VCaP (cell line): ENCODE measurements around the gene ZMIZ2.
"Not testable (repeated sequence)": the region's sequence is repeated elsewhere in the genome, so short reads cannot be mapped to it uniquely, and the experiment has no call there.

Experiments
- H3K27ac ChIP-seq: fragments of 450-650 bp; 2 replicates; pipeline ENCODE4 v1.5.1; 2017
- TF ChIP-seq, protein P1 (sequence below): fragments of 450-650 bp; conservative IDR thresholded peaks from 2 replicates; pipeline ENCODE4 v1.5.1; 2017; ENCODE audit warnings: mild to moderate bottlenecking, moderate library complexity

The ZMIZ2 gene, protein sequence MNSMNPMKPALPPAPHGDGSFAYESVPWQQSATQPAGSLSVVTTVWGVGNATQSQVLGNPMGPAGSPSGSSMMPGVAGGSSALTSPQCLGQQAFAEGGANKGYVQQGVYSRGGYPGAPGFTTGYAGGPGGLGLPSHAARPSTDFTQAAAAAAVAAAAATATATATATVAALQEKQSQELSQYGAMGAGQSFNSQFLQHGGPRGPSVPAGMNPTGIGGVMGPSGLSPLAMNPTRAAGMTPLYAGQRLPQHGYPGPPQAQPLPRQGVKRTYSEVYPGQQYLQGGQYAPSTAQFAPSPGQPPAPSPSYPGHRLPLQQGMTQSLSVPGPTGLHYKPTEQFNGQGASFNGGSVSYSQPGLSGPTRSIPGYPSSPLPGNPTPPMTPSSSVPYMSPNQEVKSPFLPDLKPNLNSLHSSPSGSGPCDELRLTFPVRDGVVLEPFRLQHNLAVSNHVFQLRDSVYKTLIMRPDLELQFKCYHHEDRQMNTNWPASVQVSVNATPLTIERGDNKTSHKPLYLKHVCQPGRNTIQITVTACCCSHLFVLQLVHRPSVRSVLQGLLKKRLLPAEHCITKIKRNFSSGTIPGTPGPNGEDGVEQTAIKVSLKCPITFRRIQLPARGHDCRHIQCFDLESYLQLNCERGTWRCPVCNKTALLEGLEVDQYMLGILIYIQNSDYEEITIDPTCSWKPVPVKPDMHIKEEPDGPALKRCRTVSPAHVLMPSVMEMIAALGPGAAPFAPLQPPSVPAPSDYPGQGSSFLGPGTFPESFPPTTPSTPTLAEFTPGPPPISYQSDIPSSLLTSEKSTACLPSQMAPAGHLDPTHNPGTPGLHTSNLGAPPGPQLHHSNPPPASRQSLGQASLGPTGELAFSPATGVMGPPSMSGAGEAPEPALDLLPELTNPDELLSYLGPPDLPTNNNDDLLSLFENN

DNA sequence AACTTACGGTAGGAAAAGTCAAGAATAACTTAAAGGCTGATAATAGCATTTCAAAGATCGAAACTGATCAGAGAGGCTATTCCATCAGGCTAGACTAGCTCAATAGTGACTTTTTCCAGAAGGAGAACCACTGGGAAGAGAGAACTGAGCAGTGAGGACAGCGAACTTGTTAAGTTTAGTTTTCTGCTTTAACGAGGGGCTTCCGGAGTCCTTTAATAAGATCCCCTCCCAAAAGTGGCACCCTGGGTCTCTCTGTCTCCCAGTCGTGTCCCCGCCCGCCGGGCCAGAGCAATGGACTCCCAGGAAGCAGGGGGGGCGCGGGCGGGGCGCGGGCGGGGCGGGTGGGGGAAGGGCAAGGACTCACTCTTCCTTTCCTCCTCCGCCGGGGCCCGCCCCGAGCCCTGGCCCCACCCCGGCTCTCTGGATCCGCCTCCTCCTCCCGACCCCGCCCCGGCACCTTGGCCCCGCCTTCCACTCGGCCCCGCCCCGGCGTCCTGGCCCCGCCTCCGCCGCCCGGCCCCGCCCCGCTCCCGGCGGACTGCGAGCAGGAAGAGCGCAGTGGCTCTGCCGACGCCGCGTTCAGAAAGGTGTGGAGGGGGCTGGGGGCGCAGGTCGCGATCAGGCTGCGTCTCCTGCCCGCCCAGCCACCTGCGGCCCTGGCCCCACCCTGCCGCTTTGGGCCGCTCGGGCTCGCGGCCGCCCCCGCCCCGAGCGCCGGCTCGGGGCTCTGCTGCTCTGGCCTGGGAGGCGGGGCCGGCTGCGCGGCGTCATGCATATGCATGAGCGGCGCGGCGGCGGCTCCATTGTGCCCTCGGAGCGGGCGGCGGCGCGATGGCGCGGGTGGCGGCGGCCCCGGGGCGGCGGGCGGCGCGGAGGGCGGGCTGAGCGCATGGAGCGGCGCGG, at the start of gene ZMIZ2:
Gene ZMIZ2, plus strand, starts transcription at position 803 of the 903 bp plus-strand sequence. CDS start 7,403 bp downstream, outside the sequence.
- H3K27ac ChIP-seq = peak within 1 kb of the TSS; percentile 90
- TF ChIP-seq, protein P1, sequence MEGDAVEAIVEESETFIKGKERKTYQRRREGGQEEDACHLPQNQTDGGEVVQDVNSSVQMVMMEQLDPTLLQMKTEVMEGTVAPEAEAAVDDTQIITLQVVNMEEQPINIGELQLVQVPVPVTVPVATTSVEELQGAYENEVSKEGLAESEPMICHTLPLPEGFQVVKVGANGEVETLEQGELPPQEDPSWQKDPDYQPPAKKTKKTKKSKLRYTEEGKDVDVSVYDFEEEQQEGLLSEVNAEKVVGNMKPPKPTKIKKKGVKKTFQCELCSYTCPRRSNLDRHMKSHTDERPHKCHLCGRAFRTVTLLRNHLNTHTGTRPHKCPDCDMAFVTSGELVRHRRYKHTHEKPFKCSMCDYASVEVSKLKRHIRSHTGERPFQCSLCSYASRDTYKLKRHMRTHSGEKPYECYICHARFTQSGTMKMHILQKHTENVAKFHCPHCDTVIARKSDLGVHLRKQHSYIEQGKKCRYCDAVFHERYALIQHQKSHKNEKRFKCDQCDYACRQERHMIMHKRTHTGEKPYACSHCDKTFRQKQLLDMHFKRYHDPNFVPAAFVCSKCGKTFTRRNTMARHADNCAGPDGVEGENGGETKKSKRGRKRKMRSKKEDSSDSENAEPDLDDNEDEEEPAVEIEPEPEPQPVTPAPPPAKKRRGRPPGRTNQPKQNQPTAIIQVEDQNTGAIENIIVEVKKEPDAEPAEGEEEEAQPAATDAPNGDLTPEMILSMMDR = no peak

DNA sequence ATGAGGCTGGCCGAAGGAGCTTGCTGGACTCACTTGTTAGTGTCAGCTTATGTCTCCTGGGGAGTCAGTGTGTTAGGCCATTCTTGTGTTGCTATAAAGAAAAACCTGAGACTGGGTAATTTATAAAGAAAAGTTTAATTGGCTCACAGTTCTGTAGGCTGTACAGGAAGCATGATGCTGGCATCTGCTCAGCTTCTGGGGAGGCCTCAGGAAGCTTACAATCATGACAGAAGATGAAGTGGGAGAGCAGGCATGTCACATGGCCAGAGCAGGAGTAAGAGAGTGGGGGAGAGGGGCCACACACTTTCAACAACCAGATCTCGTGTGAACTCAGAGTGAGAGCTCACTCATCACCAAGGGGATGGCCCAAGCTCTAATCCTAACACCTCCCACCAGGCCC, 49.0 kb upstream of the ZMIZ2 start:
- H3K27ac ChIP-seq = not testable (repeated sequence)

DNA sequence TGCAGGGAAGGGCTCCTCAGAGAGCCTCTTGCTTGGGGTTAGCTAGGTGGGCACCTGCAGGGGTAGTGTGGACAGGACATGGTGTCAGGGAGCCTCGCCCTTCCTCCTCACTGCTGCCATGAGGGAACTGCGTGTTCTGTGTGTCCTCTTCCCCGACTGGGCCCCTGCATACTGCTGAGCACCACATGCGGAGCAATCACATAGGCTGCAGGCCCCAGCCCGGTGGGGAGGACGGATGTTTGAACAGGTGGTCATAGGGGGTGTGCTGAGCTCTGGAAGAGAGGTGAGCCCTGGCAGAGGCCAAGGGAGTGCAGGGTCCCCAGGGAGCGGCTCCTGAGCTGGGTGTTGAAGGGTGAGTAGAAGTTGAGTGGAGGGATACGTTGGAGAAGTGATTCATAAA, 48.3 kb upstream of the ZMIZ2 start:
- TF ChIP-seq, protein P1 = no peak

DNA sequence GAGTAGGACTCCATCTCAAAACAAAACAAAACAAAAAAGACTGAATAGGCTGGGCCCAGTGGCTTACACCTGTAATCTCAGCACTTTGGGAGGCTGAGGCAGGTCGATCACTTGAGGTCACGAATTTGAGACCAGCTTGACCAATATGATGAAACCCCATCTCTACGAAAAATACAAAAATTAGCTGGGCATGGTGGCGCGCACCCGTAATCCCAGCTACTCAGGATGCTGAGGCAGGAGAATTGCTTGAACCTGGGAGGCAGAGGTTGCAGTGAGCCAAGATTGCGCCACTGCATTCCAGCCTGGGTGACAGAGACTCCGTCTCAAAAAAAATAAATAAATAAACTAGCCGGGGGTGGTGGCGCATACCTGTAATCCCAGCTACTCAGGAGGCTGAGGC, 45.3 kb upstream of the ZMIZ2 start:
- not testable (repeated sequence) for H3K27ac ChIP-seq

More for the DNA sequence above, 48.3 kb upstream of the ZMIZ2 start:
- H3K27ac ChIP-seq = no peak overlapping the region

DNA sequence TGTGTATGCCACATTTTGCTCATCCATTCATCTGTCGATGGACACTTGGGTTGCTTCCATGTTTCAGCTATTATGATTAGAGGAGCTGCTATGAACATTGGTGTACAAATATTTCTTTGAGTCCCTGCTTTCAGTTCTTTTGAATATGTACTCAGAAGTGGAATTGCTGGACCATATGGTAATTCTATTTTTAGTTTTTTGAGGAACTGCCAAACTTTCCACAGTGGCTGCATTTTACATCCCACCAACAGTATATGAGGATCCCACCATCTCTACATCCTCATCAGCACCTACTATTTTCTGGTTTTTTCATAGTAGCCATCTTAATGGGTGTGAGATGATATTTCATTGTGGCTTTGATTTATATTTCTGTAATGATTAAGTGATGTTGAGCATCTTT, 44.7 kb upstream of the ZMIZ2 start:
- TF ChIP-seq, protein P1 = no peak
- H3K27ac ChIP-seq = no peak overlapping the region

DNA sequence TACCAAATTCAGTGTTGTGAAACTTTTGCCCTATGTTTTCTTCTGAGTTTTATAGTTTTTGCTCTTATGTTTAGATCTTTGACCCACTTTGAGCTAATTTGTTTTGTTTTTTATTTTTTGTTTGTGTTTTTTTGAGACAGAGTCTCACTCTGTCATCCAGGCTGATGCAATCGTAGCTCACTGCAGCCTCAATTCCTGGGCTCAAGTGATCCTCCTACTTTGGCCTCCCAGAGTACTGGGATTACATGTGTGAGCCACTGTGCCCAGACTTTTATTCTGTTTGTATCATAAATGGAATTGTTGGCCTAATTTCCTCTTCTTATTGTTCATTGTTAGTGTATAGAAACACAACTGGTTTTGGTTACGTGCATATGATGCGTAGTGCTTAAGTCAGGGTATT, 43.2 kb upstream of the ZMIZ2 start:
- TF ChIP-seq, protein P1 = no peak

DNA sequence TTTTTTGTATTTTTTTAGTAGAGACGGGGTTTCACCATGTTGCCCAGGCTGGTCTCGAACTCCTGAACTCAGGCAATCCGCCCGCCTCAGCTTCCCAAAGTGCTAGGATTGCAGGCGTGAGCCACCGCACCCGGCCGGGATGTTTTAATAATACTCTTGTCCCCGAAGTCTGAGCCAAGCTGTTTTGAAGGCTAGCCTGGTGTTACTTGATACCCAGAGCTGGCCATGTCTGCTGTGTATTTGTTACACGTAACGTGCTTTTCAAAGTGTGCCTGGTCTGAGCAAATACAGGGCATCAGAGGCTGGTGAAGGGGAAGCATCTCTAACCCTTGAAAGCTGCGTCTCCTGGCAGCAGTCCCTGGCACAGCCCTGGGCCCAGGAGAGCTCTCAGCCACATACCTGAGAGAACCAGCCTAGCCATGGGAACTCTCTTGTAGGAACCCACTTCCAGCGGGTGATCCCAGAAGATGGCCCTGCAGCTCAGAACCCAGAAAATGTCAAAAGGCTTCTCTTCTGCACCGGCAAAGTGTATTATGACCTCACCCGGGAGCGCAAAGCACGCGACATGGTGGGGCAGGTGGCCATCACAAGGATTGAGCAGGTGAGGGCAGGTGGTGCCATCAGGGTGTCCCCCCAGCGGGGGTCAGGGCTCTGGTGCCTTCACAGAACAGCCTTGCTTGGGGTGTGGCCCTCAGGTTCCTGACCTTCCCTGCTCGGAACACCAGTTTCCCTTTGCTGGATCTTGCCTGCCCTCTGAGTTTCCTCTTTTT, 41.7 kb upstream of the ZMIZ2 start:
- H3K27ac ChIP-seq = no peak overlapping the region
- TF ChIP-seq, protein P1 = no peak

More for the DNA sequence above, 43.2 kb upstream of the ZMIZ2 start:
- H3K27ac ChIP-seq = no peak overlapping the region
